ENCODE results near the gene PRPF38B.

The PRPF38B gene

GRCh38 chr1:108715932-108716331 lies 23.8 kb downstream of the PRPF38B start:
- Histone ChIP-seq H3K9me3 (ENCODE audit: control insufficient read depth, low read length) (no peaks in the 10 kb centered on the region), H3K36me3 (ENCODE audit: control insufficient read depth in 1 of 2, insufficient read depth in 2 of 2, low read depth in 1 of 2, low read length in 2 of 2) (no peaks in the 10 kb centered on the region), H3K27ac (ENCODE audit: low read length, poor library complexity, severe bottlenecking) (no peak overlapping the region), H3K79me1 (replicated peaks; ENCODE audit: low read length, poor library complexity, severe bottlenecking) (no peaks in the 10 kb centered on the region), H3K18ac (ENCODE audit: low read depth in 1 of 2, low read length in 2 of 2) (peak overlapping the region; percentile 14 to 37), H2BK12ac (ENCODE audit: low read length in 2 of 2) (no peak overlapping the region), H3K4me1 (ENCODE audit: control insufficient read depth, insufficient read depth, low read depth, low read length) (peaks cover 8% of the 10 kb centered on the region), H3K9ac (ENCODE audit: low read length) (no peak overlapping the region), H3K4ac (ENCODE audit: low read depth in 1 of 2, low read length in 2 of 2) (no peak overlapping the region), H2BK15ac (ENCODE audit: low read depth, poor library complexity, severe bottlenecking) (no peak overlapping the region), H2BK120ac (ENCODE audit: low read depth, low read length) (no peak overlapping the region), H3K4me3 (ENCODE audit: insufficient read depth in 1 of 2, low read depth in 1 of 2, low read length in 2 of 2) (no peak overlapping the region), H3K4me2 (ENCODE audit: low read length, poor library complexity, severe bottlenecking) (no peak overlapping the region), H3K23ac (ENCODE audit: low read length in 2 of 2) (no peak overlapping the region), H4K91ac (ENCODE audit: low read length) (no peak overlapping the region), H2AK5ac (ENCODE audit: low read length, severe bottlenecking) (no peak overlapping the region), H2AFZ (ENCODE audit: low read depth, low read length) (peak overlapping the region; percentile 30), H4K8ac (ENCODE audit: low read length) (no peak overlapping the region), H3K27me3 (ENCODE audit: control insufficient read depth in 1 of 2, insufficient read depth in 1 of 2, low read length in 2 of 2) (no peaks in the 10 kb centered on the region), H3K14ac (ENCODE audit: low read length in 2 of 2) (no peak overlapping the region), H2BK5ac (ENCODE audit: low read depth, low read length, poor library complexity, severe bottlenecking) (no peak overlapping the region)
- WGBS, result 80% methylated on average over 5 of the region's 5 CpGs
- DNase-seq, result no peak

- no peak overlapping the region for H3K18ac ChIP-seq (ENCODE audit: low read depth in 1 of 2, low read length in 2 of 2)
- 100% methylated on average over 1 of the region's 2 CpGs for WGBS
- peaks cover 8% of the 10 kb centered on the region for H3K4me1 ChIP-seq (ENCODE audit: control insufficient read depth, insufficient read depth, low read depth, low read length)
- H2AK5ac ChIP-seq (ENCODE audit: low read length, severe bottlenecking), result no peak overlapping the region
- DNase-seq, result no peak
- H3K9ac ChIP-seq (ENCODE audit: low read length), result no peak overlapping the region
- no peak overlapping the region for H2BK5ac ChIP-seq (ENCODE audit: low read depth, low read length, poor library complexity, severe bottlenecking)
- H2BK15ac ChIP-seq (ENCODE audit: low read depth, poor library complexity, severe bottlenecking), result no peak overlapping the region
- no peak overlapping the region for H2BK12ac ChIP-seq (ENCODE audit: low read length in 2 of 2)
- H3K23ac ChIP-seq (ENCODE audit: low read length in 2 of 2), result no peak overlapping the region
- H3K4me2 ChIP-seq (ENCODE audit: low read length, poor library complexity, severe bottlenecking), result no peak overlapping the region
- no peak overlapping the region for H3K14ac ChIP-seq (ENCODE audit: low read length in 2 of 2)
- no peaks in the 10 kb centered on the region for H3K36me3 ChIP-seq (ENCODE audit: control insufficient read depth in 1 of 2, insufficient read depth in 2 of 2, low read depth in 1 of 2, low read length in 2 of 2)
- H3K9me3 ChIP-seq (ENCODE audit: control insufficient read depth, low read length), result no peaks in the 10 kb centered on the region
- H3K79me1 ChIP-seq (replicated peaks; ENCODE audit: low read length, poor library complexity, severe bottlenecking), result no peaks in the 10 kb centered on the region
- no peak overlapping the region for H3K4ac ChIP-seq (ENCODE audit: low read depth in 1 of 2, low read length in 2 of 2)
- no peak overlapping the region for H2AFZ ChIP-seq (ENCODE audit: low read depth, low read length)
- no peak overlapping the region for H4K91ac ChIP-seq (ENCODE audit: low read length)
- no peaks in the 10 kb centered on the region for H3K27me3 ChIP-seq (ENCODE audit: control insufficient read depth in 1 of 2, insufficient read depth in 1 of 2, low read length in 2 of 2)
- H4K8ac ChIP-seq (ENCODE audit: low read length), result peak overlapping the region; percentile 79
- H3K27ac ChIP-seq (ENCODE audit: low read length, poor library complexity, severe bottlenecking), result no peak overlapping the region
- no peak overlapping the region for H2BK120ac ChIP-seq (ENCODE audit: low read depth, low read length)
- no peak overlapping the region for H3K4me3 ChIP-seq (ENCODE audit: insufficient read depth in 1 of 2, low read depth in 1 of 2, low read length in 2 of 2)
These were observed 24.5 kb downstream of the PRPF38B start for GRCh38 chr1:108716437-108717230.

GRCh38 chr1:108717774-108718316 lies 25.7 kb downstream of the PRPF38B start:
- Histone ChIP-seq H2AFZ (ENCODE audit: low read depth, low read length) (no peak overlapping the region), H3K27ac (ENCODE audit: low read length, poor library complexity, severe bottlenecking) (no peak overlapping the region), H3K14ac (ENCODE audit: low read length in 2 of 2) (no peak overlapping the region), H4K8ac (ENCODE audit: low read length) (no peak overlapping the region), H3K18ac (ENCODE audit: low read depth in 1 of 2, low read length in 2 of 2) (no peak overlapping the region), H3K4me2 (ENCODE audit: low read length, poor library complexity, severe bottlenecking) (no peak overlapping the region), H3K36me3 (ENCODE audit: control insufficient read depth in 1 of 2, insufficient read depth in 2 of 2, low read depth in 1 of 2, low read length in 2 of 2) (no peaks in the 10 kb centered on the region), H2BK15ac (ENCODE audit: low read depth, poor library complexity, severe bottlenecking) (no peak overlapping the region), H2AK5ac (ENCODE audit: low read length, severe bottlenecking) (no peak overlapping the region), H4K91ac (ENCODE audit: low read length) (no peak overlapping the region), H3K4me1 (ENCODE audit: control insufficient read depth, insufficient read depth, low read depth, low read length) (peaks cover 6% of the 10 kb centered on the region), H2BK5ac (ENCODE audit: low read depth, low read length, poor library complexity, severe bottlenecking) (no peak overlapping the region), H3K23ac (ENCODE audit: low read length in 2 of 2) (no peak overlapping the region), H2BK12ac (ENCODE audit: low read length in 2 of 2) (no peak overlapping the region), H3K27me3 (ENCODE audit: control insufficient read depth in 1 of 2, insufficient read depth in 1 of 2, low read length in 2 of 2) (no peaks in the 10 kb centered on the region), H3K4ac (ENCODE audit: low read depth in 1 of 2, low read length in 2 of 2) (no peak overlapping the region), H3K9ac (ENCODE audit: low read length) (no peak overlapping the region), H2BK120ac (ENCODE audit: low read depth, low read length) (no peak overlapping the region), H3K9me3 (ENCODE audit: control insufficient read depth, low read length) (no peaks in the 10 kb centered on the region), H3K79me1 (replicated peaks; ENCODE audit: low read length, poor library complexity, severe bottlenecking) (no peaks in the 10 kb centered on the region), H3K4me3 (ENCODE audit: insufficient read depth in 1 of 2, low read depth in 1 of 2, low read length in 2 of 2) (no peak overlapping the region)
- WGBS, result 93% methylated on average over 9 of the region's 9 CpGs
- no peak for DNase-seq

GRCh38 chr1:108718927-108719655 lies 27.0 kb downstream of the PRPF38B start:
- Histone ChIP-seq H2AK5ac (ENCODE audit: low read length, severe bottlenecking) (no peak overlapping the region), H2BK15ac (ENCODE audit: low read depth, poor library complexity, severe bottlenecking) (peak overlapping the region; percentile 26), H3K4me2 (ENCODE audit: low read length, poor library complexity, severe bottlenecking) (no peak overlapping the region), H4K8ac (ENCODE audit: low read length) (no peak overlapping the region), H3K27me3 (ENCODE audit: control insufficient read depth in 1 of 2, insufficient read depth in 1 of 2, low read length in 2 of 2) (no peaks in the 10 kb centered on the region), H3K4ac (ENCODE audit: low read depth in 1 of 2, low read length in 2 of 2) (no peak overlapping the region), H3K4me1 (ENCODE audit: control insufficient read depth, insufficient read depth, low read depth, low read length) (peaks cover 6% of the 10 kb centered on the region), H2BK12ac (ENCODE audit: low read length in 2 of 2) (no peak overlapping the region), H3K27ac (ENCODE audit: low read length, poor library complexity, severe bottlenecking) (no peak overlapping the region), H2BK5ac (ENCODE audit: low read depth, low read length, poor library complexity, severe bottlenecking) (no peak overlapping the region), H2BK120ac (ENCODE audit: low read depth, low read length) (no peak overlapping the region), H2AFZ (ENCODE audit: low read depth, low read length) (no peak overlapping the region), H3K36me3 (ENCODE audit: control insufficient read depth in 1 of 2, insufficient read depth in 2 of 2, low read depth in 1 of 2, low read length in 2 of 2) (no peaks in the 10 kb centered on the region), H3K9me3 (ENCODE audit: control insufficient read depth, low read length) (no peaks in the 10 kb centered on the region), H3K18ac (ENCODE audit: low read depth in 1 of 2, low read length in 2 of 2) (peak overlapping the region in 1 of 2 experiments; percentile 9), H3K79me1 (replicated peaks; ENCODE audit: low read length, poor library complexity, severe bottlenecking) (no peaks in the 10 kb centered on the region), H3K4me3 (ENCODE audit: insufficient read depth in 1 of 2, low read depth in 1 of 2, low read length in 2 of 2) (peak overlapping the region in 1 of 2 experiments; percentile 42), H3K14ac (ENCODE audit: low read length in 2 of 2) (no peak overlapping the region), H4K91ac (ENCODE audit: low read length) (no peak overlapping the region), H3K9ac (ENCODE audit: low read length) (peak overlapping the region; percentile 60), H3K23ac (ENCODE audit: low read length in 2 of 2) (no peak overlapping the region)
- WGBS, result 80% methylated on average over 6 of the region's 6 CpGs
- peak; percentile 43 for DNase-seq
